ENCODE results near the gene SLC35B4.

- no peak for TF ChIP-seq POLR2AphosphoS5 (IDR thresholded peaks at IDR 0.05)
- no peak for TF ChIP-seq CTCF (IDR thresholded peaks at IDR 0.05)
- no peak for TF ChIP-seq POLR2A (IDR thresholded peaks at IDR 0.05)
These were observed 26.4 kb upstream of the SLC35B4 start for GRCh38 chr7:134343136-134343535.

All from suprapubic skin (tissue), 4 donors.